Measurements from ENCODE around the gene GPC5. TPM values are rescaled to one million over a fixed set of nuclear protein-coding genes. Genes with fewer than 3 reads are reported as not detected.
A peak's percentile ranks its signal among the peaks of the same experiment; 100 is the strongest.
"Not testable (repeated sequence)": the region's sequence is repeated elsewhere in the genome, so short reads cannot be mapped to it uniquely, and the experiment has no call there.

The GPC5 gene
- total and polyA plus RNA-seq, 9 of the 15 experiments (the other 6 are each of a cell fraction or from before 2014, with no cell fraction given) = 0.18 to 0.27 TPM; not detected in 7

GRCh38 chr13:91408971-91409370 is 10.6 kb downstream of the GPC5 start (continued):
- no peak for TF ChIP-seq HMGN3 (IDR thresholded peaks at IDR 0.05; ENCODE audit: borderline replicate concordance, extremely low read depth, insufficient read length, low read depth, low read length)

GRCh38 chr13:91416579-91416978 is 18.2 kb downstream of the GPC5 start:
- DNase-seq (ENCODE audit: extremely low read depth in 1 of 4, low spot score in 3 of 4); POLR2A ChIA-PET: not testable (repeated sequence)
- WGBS (ENCODE audit: insufficient coverage, low coverage, missing lambda C conversion rate) = under 1% methylated on average over 5 of the region's 5 CpGs

More at GRCh38 chr13:91416579-91416978, 18.2 kb downstream of the GPC5 start:
- H3K4me1 ChIP-seq (replicated peaks in 1 of 2; ENCODE audit: control insufficient read depth in 2 of 2, insufficient read depth in 2 of 2, low read length in 2 of 2); H2AFZ ChIP-seq (ENCODE audit: low read depth, low read length); H3K9ac ChIP-seq (ENCODE audit: insufficient read depth in 1 of 2, low read depth in 2 of 2, low read length in 2 of 2); CTCF ChIA-PET (ENCODE audit: low intra/inter-chr PET ratio); FAIRE-seq; H3K4me3 ChIP-seq; BruUV-seq (replicated peaks); H3K36me3 ChIP-seq (ENCODE audit: control insufficient read depth, insufficient read depth, low read length); intact Hi-C loops (cut with micrococcal nuclease); H3K27me3 ChIP-seq (ENCODE audit: control insufficient read depth in 2 of 2, insufficient read depth in 2 of 2, low read length in 2 of 2); H4K20me1 ChIP-seq (replicated peaks; ENCODE audit: control insufficient read depth, insufficient read depth, low read length); H3K9me1 ChIP-seq (ENCODE audit: control insufficient read depth, insufficient read depth, low read length); in situ Hi-C loops (cut with MboI); H3K9me3 ChIP-seq (replicated peaks; ENCODE audit: control insufficient read depth, insufficient read depth, low read depth, low read length); H3K79me2 ChIP-seq (ENCODE audit: control insufficient read depth, insufficient read depth, low read length); H3K4me2 ChIP-seq (ENCODE audit: insufficient read depth, low read length); ATAC-seq; H3K27ac ChIP-seq (ENCODE audit: extremely low read depth, low read depth, low read length): not testable (repeated sequence)
- 0 out of 2 replicates have a peak, but pooled peaks have one; percentile 20 for TF ChIP-seq GMEB1 (CRISPR knock-in tag; IDR thresholded peaks at IDR 0.05)
- TF ChIP-seq ARID3B (CRISPR knock-in tag; IDR thresholded peaks at IDR 0.05; ENCODE audit: borderline replicate concordance) = 0 out of 2 replicates have a peak, but pooled peaks have one; percentile 74
- TF ChIP-seq RBM25 (IDR thresholded peaks at IDR 0.05; ENCODE audit: low read depth, low read length, severe bottlenecking) = peak; percentile 28
- TF ChIP-seq MLX (CRISPR knock-in tag; conservative IDR thresholded peaks at IDR 0.05) = 0 out of 4 replicates have a peak, but pooled peaks of 1 of the 2 experiments have one; percentile 35
- TF ChIP-seq ZNF146 (CRISPR knock-in tag; IDR thresholded peaks at IDR 0.05; ENCODE audit: unreplicated experiment) = peak; percentile 88
